ENCODE data around the gene ZDHHC22. TPM values are rescaled to one million over a fixed set of nuclear protein-coding genes. Genes with fewer than 3 reads are reported as not detected.
A peak's percentile ranks its signal among the peaks of the same experiment; 100 is the strongest.

The ZDHHC22 gene
- total and polyA plus RNA-seq, 2 of the 13 experiments (the other 11 are each of a cell fraction or from before 2014, with no cell fraction given) = not detected

DNA sequence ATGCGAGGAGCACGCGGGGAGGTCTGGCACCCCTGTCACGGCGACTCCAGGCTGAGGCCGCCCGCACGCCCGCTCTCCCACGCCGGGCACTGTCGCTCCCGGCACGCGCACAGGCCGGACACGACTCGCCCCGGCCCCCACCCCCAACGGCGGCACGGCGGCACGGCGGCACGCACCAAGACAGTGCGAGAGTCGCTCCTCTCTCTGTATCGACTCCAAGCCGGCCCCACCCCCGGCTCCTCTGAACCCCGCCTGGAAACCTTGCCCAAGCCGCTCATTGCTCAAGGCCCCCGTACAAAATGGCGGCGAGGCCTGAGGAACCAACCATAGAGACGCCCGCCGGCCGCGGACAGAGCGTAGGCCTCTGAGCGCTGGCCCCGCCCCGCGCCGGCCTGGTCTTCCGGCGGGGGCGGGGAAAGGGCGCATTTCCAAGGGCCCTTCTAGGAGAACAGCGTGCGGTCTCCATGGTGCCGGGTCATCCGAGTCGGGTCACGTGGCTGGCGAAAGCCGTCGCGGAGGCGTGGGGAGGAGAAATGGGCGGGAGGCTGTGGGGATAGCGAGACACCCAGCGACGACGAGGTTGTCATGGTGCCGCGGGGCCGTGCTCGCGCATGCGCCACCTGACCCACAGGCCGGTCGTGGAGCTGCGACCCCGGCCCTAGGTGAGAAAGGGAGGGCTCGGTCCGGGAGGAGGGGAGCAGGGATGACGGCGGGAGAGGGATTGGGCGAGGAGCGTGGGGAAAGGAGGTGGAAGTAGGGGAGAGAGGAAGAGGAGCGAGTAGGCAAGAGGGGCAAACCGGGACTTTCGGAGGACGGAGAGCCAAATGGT is 43.7 kb downstream of the ZDHHC22 start, which contains the start of gene CIPC (continued):
- TF ChIP-seq, protein P1, sequence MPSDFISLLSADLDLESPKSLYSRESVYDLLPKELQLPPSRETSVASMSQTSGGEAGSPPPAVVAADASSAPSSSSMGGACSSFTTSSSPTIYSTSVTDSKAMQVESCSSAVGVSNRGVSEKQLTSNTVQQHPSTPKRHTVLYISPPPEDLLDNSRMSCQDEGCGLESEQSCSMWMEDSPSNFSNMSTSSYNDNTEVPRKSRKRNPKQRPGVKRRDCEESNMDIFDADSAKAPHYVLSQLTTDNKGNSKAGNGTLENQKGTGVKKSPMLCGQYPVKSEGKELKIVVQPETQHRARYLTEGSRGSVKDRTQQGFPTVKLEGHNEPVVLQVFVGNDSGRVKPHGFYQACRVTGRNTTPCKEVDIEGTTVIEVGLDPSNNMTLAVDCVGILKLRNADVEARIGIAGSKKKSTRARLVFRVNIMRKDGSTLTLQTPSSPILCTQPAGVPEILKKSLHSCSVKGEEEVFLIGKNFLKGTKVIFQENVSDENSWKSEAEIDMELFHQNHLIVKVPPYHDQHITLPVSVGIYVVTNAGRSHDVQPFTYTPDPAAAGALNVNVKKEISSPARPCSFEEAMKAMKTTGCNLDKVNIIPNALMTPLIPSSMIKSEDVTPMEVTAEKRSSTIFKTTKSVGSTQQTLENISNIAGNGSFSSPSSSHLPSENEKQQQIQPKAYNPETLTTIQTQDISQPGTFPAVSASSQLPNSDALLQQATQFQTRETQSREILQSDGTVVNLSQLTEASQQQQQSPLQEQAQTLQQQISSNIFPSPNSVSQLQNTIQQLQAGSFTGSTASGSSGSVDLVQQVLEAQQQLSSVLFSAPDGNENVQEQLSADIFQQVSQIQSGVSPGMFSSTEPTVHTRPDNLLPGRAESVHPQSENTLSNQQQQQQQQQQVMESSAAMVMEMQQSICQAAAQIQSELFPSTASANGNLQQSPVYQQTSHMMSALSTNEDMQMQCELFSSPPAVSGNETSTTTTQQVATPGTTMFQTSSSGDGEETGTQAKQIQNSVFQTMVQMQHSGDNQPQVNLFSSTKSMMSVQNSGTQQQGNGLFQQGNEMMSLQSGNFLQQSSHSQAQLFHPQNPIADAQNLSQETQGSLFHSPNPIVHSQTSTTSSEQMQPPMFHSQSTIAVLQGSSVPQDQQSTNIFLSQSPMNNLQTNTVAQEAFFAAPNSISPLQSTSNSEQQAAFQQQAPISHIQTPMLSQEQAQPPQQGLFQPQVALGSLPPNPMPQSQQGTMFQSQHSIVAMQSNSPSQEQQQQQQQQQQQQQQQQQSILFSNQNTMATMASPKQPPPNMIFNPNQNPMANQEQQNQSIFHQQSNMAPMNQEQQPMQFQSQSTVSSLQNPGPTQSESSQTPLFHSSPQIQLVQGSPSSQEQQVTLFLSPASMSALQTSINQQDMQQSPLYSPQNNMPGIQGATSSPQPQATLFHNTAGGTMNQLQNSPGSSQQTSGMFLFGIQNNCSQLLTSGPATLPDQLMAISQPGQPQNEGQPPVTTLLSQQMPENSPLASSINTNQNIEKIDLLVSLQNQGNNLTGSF (CRISPR knock-in tag; IDR thresholded peaks at IDR 0.05) = no peak
- TF ChIP-seq YY1 (IDR thresholded peaks at IDR 0.05; ENCODE audit: insufficient read depth, insufficient replicate concordance, low read depth, low read length) = peak; percentile 96
- TF ChIP-seq, protein P2, sequence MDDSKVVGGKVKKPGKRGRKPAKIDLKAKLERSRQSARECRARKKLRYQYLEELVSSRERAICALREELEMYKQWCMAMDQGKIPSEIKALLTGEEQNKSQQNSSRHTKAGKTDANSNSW (CRISPR knock-in tag; IDR thresholded peaks at IDR 0.05; ENCODE audit: borderline replicate concordance) = peak; percentile 32; the same call in 1 of the 2 replicates
- TF ChIP-seq ZNF230 (CRISPR knock-in tag; IDR thresholded peaks at IDR 0.05) = 0 out of 2 replicates have a peak, but pooled peaks have one; percentile 39
- peak; percentile 91 for TF ChIP-seq YEATS4 (CRISPR knock-in tag; IDR thresholded peaks at IDR 0.05; ENCODE audit: borderline replicate concordance)
- TF ChIP-seq, protein P3, sequence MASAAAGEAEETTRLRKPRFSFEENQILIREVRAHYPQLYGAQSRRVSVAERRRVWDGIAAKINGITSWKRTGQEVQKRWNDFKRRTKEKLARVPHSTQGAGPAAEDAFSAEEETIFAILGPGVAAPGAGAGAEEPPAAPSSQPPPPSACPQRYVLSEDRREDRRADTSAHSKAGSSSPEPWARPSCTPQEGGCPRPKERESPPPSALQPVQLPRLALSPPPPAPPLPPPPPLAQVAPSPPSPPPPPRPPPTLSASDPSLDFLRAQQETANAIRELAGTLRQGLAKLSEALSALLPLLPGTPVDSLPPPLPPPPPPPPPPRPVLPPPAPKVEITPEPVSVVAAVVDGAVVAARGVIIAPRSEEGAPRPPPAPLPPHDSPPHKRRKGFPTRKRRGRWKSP (CRISPR knock-in tag; IDR thresholded peaks at IDR 0.05) = peak; percentile 45; the same call in 1 of the 2 replicates
- TF ChIP-seq, protein P4, sequence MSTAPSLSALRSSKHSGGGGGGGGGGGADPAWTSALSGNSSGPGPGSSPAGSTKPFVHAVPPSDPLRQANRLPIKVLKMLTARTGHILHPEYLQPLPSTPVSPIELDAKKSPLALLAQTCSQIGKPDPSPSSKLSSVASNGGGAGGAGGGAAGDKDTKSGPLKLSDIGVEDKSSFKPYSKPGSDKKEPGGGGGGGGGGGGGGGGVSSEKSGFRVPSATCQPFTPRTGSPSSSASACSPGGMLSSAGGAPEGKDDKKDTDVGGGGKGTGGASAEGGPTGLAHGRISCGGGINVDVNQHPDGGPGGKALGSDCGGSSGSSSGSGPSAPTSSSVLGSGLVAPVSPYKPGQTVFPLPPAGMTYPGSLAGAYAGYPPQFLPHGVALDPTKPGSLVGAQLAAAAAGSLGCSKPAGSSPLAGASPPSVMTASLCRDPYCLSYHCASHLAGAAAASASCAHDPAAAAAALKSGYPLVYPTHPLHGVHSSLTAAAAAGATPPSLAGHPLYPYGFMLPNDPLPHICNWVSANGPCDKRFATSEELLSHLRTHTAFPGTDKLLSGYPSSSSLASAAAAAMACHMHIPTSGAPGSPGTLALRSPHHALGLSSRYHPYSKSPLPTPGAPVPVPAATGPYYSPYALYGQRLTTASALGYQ (CRISPR knock-in tag; IDR thresholded peaks at IDR 0.05) = no peak; the same call in 1 of the 2 replicates
- peak; percentile 87 for TF ChIP-seq SKI (IDR thresholded peaks at IDR 0.05; ENCODE audit: partially characterized antibody)
- peak; percentile 49 for TF ChIP-seq ZNF547 (CRISPR knock-in tag; IDR thresholded peaks at IDR 0.05)
- TF ChIP-seq CREM (IDR thresholded peaks at IDR 0.05) = peak; percentile 70
- no peak for TF ChIP-seq CREM (CRISPR knock-in tag; IDR thresholded peaks at IDR 0.05)
- TF ChIP-seq TARDBP (CRISPR knock-in tag; IDR thresholded peaks at IDR 0.05) = peak; percentile 86
- TF ChIP-seq MIER3 (CRISPR knock-in tag; IDR thresholded peaks at IDR 0.05; ENCODE audit: borderline replicate concordance) = no peak
- peak; percentile 12; the same call in 1 of the 2 replicates for TF ChIP-seq GLI4 (CRISPR knock-in tag; IDR thresholded peaks at IDR 0.05; ENCODE audit: borderline replicate concordance)
- peak; percentile 63 for TF ChIP-seq BORCS8-MEF2B (CRISPR knock-in tag; IDR thresholded peaks at IDR 0.05)
- peak; percentile 93 for TF ChIP-seq ZNF501 (CRISPR knock-in tag; IDR thresholded peaks at IDR 0.05)
- TF ChIP-seq, protein P5, sequence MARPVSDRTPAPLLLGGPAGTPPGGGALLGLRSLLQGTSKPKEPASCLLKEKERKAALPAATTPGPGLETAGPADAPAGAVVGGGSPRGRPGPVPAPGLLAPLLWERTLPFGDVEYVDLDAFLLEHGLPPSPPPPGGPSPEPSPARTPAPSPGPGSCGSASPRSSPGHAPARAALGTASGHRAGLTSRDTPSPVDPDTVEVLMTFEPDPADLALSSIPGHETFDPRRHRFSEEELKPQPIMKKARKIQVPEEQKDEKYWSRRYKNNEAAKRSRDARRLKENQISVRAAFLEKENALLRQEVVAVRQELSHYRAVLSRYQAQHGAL (CRISPR knock-in tag; IDR thresholded peaks at IDR 0.05; ENCODE audit: not compliant biosample characterization) = no peak
- TF ChIP-seq JUNB (CRISPR knock-in tag; IDR thresholded peaks at IDR 0.05; ENCODE audit: borderline replicate concordance) = peak; percentile 54; the same call in 1 of the 2 replicates
- 0 out of 2 replicates have a peak, but pooled peaks have one; percentile 18 for TF ChIP-seq REL (CRISPR knock-in tag; conservative IDR thresholded peaks at IDR 0.05)

Measured in HepG2 (cell line).